ENCODE results near the gene TTC23L. TPM values are rescaled to one million over a fixed set of nuclear protein-coding genes. Genes with fewer than 3 reads are reported as not detected.
"Not testable (repeated sequence)": the region's sequence is repeated elsewhere in the genome, so short reads cannot be mapped to it uniquely, and the experiment has no call there.

The TTC23L gene
- total RNA-seq, 2 experiments from 2014 or later = 0.26 to 0.30 TPM

DNA sequence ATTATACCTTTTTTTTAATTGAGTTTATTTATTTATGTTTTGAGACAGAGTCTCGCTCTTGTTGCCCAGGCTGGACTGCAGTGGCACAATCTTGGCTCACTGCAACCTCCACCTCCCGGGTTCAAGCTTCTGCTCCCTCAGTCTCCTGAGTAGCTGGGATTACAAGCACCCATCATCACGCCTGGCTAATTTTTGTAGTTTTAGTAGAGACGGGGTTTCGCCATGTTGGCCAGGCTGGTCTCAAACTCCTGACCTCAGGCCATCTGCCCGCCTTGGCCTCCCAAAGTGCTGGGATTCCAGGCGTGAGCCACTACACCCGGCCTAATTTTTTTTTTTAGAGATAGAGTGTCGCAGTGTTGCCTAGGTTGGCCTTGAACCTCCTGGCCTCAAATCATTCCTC lies 84.3 kb downstream of the TTC23L start:
- H3K36me3 Mint-ChIP-seq (ENCODE audit: low read depth) = peaks cover 51% of the 10 kb centered on the region
- DNase-seq; H3K9me3 Mint-ChIP-seq (ENCODE audit: low read depth); H3K27me3 Mint-ChIP-seq: not testable (repeated sequence)
- ATAC-seq = peak; percentile 5
- peak overlapping the region; percentile 18 for H3K4me3 Mint-ChIP-seq
- CTCF ChIA-PET = interaction anchor here (0.6 to 3.1 kb wide), 3 partner anchors 8 to 1375 kb away, joined by 3 to 14 read pairs (median 4); partner anchors contain the start of genes BRIX1 and RAD1
- peaks cover 39% of the 10 kb centered on the region for H3K4me1 Mint-ChIP-seq
- intact Hi-C loops (cut with DNase I, micrococcal nuclease) = loop anchor here (10.0 kb wide), 3 partner anchors 918 to 1478 kb away; partner anchors contain the start of genes AMACR (in 1 of the 2) and TARS1 (in 1 of the 2)
- POLR2A ChIA-PET = interaction anchor here (1.2 kb wide), 1 partner anchor 8 kb away, joined by 7 read pairs; the partner anchor contains the start of genes BRIX1 and RAD1
- H3K27ac Mint-ChIP-seq = peak overlapping the region; percentile 64

DNA sequence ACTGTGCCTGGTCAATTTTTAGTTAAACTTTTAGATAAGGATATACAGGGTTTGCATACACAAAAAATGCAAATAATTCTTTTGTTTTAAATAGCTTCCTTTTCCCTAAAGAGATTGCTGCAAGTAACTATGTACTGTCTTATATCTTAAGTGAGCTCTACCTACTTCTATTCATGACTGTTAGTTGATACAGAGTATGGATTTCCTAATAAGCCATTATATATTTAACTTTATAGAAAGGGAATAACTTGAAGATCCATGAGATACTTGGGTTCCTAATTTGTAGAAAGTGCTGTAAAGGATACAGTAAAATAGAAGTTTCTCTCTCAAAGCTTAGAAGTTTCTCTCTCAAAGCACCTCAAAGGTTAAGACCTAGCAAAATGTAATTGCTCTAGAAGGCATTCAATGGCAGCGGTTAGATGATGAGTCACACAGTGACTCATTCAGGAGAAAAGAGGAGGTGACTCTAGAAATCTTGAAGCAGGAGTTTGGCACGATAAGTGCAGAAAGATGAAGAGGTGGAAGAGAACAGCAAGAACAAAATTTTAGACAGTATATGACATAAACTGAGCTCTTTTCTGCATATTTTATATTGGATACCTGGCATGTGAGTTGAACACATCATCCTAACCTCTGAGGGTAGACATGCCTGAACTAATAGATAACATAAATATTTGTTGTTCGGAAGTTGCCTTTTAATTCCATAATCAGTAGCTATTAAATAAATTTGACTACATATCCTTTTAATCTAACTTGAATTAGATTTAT lies 84.9 kb downstream of the TTC23L start:
- CTCF ChIA-PET = interaction anchor here (0.6 to 3.1 kb wide), 3 partner anchors 9 to 438 kb away, joined by 3 to 14 read pairs (median 4); partner anchors contain the start of genes BRIX1 and RAD1
- intact Hi-C loops (cut with DNase I, micrococcal nuclease) = loop anchor here (1.0 to 10.0 kb wide), 4 partner anchors 9 to 1479 kb away; partner anchors contain the start of genes BRIX1 (in 2 of the 2), RAD1 (in 2 of the 2), AMACR (in 1 of the 2) and TARS1 (in 1 of the 2)
- H3K4me3 Mint-ChIP-seq = peak overlapping the region; percentile 18
- H3K9me3 Mint-ChIP-seq (ENCODE audit: low read depth) = no peaks in the 10 kb centered on the region
- DNase-seq = peak; percentile 60
- POLR2A ChIA-PET = interaction anchor here (1.2 kb wide), 1 partner anchor 9 kb away, joined by 7 read pairs; the partner anchor contains the start of genes BRIX1 and RAD1
- no peaks in the 10 kb centered on the region for H3K27me3 Mint-ChIP-seq
- peaks cover 37% of the 10 kb centered on the region for H3K4me1 Mint-ChIP-seq
- H3K36me3 Mint-ChIP-seq (ENCODE audit: low read depth) = peaks cover 47% of the 10 kb centered on the region
- H3K27ac Mint-ChIP-seq = peak overlapping the region; percentile 64
- ATAC-seq = peak; percentile 95

DNA sequence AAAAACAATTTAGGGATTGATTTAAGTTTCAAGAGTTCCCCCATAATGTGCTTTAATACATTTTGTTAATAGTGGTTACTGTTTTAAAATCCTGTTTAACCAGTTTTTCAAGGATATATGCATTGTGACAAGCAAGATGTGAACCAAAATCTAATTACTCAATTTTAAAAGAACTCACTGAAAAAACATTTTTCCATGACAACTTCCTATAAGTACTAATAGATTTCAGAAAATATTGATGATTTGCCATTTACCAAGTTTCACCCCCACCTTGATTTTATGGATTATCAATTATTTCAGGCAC lies 85.5 kb downstream of the TTC23L start:
- H3K27me3 Mint-ChIP-seq = no peaks in the 10 kb centered on the region
- H3K4me1 Mint-ChIP-seq = peaks cover 40% of the 10 kb centered on the region
- ChIA-PET POLR2A (interaction anchor here (0.5 to 1.2 kb wide), 2 partner anchors 9 to 10 kb away, joined by 3 to 7 read pairs; partner anchors contain the start of genes BRIX1 and RAD1), CTCF (interaction anchor here (3.1 kb wide), 1 partner anchor 10 kb away, joined by 14 read pairs; the partner anchor contains the start of genes BRIX1 and RAD1)
- H3K9me3 Mint-ChIP-seq (ENCODE audit: low read depth) = no peaks in the 10 kb centered on the region
- peak overlapping the region; percentile 76 for H3K27ac Mint-ChIP-seq
- no peak overlapping the region for H3K4me3 Mint-ChIP-seq
- H3K36me3 Mint-ChIP-seq (ENCODE audit: low read depth) = peaks cover 47% of the 10 kb centered on the region
- no peak for DNase-seq
- ATAC-seq = no peak
- intact Hi-C loops (cut with DNase I, micrococcal nuclease) = loop anchor here (1.0 to 10.0 kb wide), 4 partner anchors 9 to 1480 kb away; partner anchors contain the start of genes BRIX1 (in 2 of the 2), RAD1 (in 2 of the 2), AMACR (in 1 of the 2) and TARS1 (in 1 of the 2)

DNA sequence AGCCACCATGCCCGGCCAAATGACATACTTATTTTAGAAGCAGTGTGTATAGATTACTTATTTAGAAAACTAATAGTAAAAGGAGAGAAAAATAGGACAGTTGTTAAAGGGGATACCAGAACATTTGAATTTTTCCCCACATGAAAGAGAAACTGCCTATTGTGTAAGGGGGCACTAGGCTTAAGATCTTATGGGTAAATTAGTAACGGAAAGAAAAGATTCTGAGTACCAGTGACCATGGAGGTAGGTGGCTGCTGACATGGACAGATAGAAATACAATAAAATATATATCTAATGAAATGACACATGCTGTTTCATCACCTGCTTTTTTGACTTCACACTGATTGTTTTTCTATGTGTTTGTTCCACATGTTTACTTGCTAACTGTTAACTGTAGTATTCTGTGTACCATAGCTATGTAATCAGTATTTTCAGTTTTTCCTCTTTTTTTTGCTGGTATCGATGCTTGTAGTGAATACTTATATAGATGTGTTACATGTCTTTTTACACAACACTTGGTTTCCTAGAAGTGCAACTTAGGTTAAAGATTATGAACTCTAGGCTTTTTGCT lies 87.4 kb downstream of the TTC23L start:
- no peak overlapping the region for H3K4me3 Mint-ChIP-seq

DNA sequence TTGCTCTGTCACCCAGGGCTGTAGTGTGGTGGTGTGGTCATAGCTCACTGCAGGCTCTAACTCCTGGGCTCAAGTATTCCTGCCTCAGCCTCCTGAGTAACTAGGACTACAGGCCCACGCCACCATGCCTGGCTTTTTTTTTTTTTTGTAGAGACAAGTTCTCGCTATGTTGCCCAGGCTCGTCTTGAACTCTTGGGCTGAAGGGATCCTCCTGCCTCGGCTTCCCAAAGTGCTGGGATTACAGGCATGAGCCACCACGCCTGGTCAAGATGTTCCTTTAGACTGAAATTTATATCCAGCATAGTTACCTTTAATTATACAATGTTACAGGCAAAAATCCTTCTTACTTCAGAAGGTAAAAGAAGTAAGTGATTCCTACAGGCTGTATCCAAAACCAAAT lies 88.8 kb downstream of the TTC23L start:
- Mint-ChIP-seq H3K4me3 (no peak overlapping the region), H3K36me3 (ENCODE audit: low read depth) (peaks cover 41% of the 10 kb centered on the region), H3K27ac (no peak overlapping the region), H3K9me3 (ENCODE audit: low read depth) (no peaks in the 10 kb centered on the region), H3K4me1 (peaks cover 48% of the 10 kb centered on the region), H3K27me3 (no peaks in the 10 kb centered on the region)
- intact Hi-C loops (cut with DNase I, micrococcal nuclease) = loop anchor here (5.0 to 10.0 kb wide), 6 partner anchors 923 to 1950 kb away; partner anchors contain the start of genes AMACR (in 1 of the 2), LMBRD2 (in 1 of the 2), NADK2 (in 1 of the 2) and NIPBL (in 1 of the 2)
- no peak for DNase-seq
- ChIA-PET CTCF (interaction anchor here (3.1 kb wide), 1 partner anchor 12 kb away, joined by 23 read pairs; the partner anchor contains the start of genes BRIX1 and RAD1), POLR2A (interaction anchor here (0.7 kb wide), 1 partner anchor 13 kb away, joined by 3 read pairs; the partner anchor contains the start of genes BRIX1 and RAD1)
- ATAC-seq = no peak

More for the DNA sequence above, 87.4 kb downstream of the TTC23L start:
- POLR2A ChIA-PET = no interaction called here
- H3K36me3 Mint-ChIP-seq (ENCODE audit: low read depth) = peaks cover 41% of the 10 kb centered on the region
- ATAC-seq = no peak
- H3K27me3 Mint-ChIP-seq = no peaks in the 10 kb centered on the region
- CTCF ChIA-PET = no interaction called here
- intact Hi-C loops (cut with DNase I, micrococcal nuclease) = loop anchor here (5.0 to 10.0 kb wide), 6 partner anchors 922 to 1951 kb away; partner anchors contain the start of genes AMACR (in 1 of the 2), LMBRD2 (in 1 of the 2), NADK2 (in 1 of the 2) and NIPBL (in 1 of the 2)
- H3K27ac Mint-ChIP-seq = peak overlapping the region; percentile 74
- H3K4me1 Mint-ChIP-seq = peaks cover 44% of the 10 kb centered on the region
- DNase-seq = no peak
- no peaks in the 10 kb centered on the region for H3K9me3 Mint-ChIP-seq (ENCODE audit: low read depth)

DNA sequence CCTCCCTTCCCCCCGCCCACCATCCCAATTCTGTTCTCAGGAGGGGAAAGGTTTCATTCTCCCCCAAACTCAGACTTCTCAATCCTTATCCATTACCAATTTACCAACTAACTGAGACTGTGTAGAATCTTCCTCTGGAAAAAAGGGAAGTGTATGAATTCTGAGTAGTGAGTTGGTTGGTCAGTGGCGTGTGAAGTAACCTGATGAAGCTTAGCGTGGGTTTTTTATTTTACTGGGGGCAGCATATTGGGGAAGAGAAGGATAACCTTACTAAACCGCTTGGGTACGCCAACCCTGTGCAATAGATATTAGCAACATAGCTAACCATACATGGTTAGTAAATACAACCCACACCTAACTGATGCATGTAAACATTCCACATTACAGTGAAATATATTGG lies 89.3 kb downstream of the TTC23L start:
- DNase-seq = no peak
- POLR2A ChIA-PET = interaction anchor here (2.7 kb wide), 1 partner anchor 13 kb away, joined by 84 read pairs; the partner anchor contains the start of genes BRIX1 and RAD1
- no peak for ATAC-seq
- intact Hi-C loops (cut with DNase I, micrococcal nuclease) = loop anchor here (5.0 to 10.0 kb wide), 6 partner anchors 923 to 1949 kb away; partner anchors contain the start of genes AMACR (in 1 of the 2), LMBRD2 (in 1 of the 2), NADK2 (in 1 of the 2) and NIPBL (in 1 of the 2)
- Mint-ChIP-seq H3K36me3 (ENCODE audit: low read depth) (peaks cover 38% of the 10 kb centered on the region), H3K4me3 (no peak overlapping the region), H3K9me3 (ENCODE audit: low read depth) (no peaks in the 10 kb centered on the region), H3K27ac (no peak overlapping the region), H3K4me1 (peaks cover 46% of the 10 kb centered on the region), H3K27me3 (no peaks in the 10 kb centered on the region)
- CTCF ChIA-PET = interaction anchor here (3.1 kb wide), 1 partner anchor 12 kb away, joined by 23 read pairs; the partner anchor contains the start of genes BRIX1 and RAD1

DNA sequence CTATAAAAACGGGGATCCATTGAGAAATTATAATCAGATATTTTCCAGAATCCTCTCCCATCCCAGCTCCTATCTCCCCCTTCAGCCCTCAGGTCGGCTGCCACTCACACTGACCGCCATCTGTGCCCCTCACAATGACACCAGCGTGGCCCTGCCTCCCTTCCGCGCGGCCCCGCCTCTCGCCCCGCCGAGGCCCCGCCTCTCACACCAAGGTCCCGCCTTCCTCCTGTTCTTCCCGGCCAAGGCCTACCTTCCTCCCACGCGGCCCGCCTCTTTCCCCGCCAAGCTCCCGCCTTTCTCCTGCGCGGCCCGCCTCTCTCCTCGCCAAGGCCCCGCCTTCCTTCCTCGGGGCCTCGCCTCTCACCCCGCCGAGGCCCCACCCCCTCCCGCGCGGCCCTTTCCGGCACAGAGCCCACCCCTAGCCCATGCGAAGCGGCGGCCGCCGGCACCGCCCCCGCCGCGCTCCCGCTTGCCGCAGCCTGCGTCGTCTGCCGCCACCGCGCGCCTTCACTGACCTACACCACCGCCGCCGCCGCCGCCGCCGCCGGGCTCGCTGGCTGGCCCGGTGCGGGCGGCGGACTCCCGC lies 90.3 kb downstream of the TTC23L start, which contains the start of gene DNAJC21:
TSS of gene DNAJC21 (plus strand) at position 426 of the 586 bp plus-strand sequence. CDS start 261 bp downstream, outside the sequence.
- Mint-ChIP-seq H3K27ac (peak within 1 kb of the TSS; percentile 93), H3K36me3 (ENCODE audit: low read depth) (peaks cover 35% of the 10 kb centered on the region), H3K4me3 (peak within 1 kb of the TSS; percentile 90), H3K4me1 (peaks cover 43% of the 10 kb centered on the region), H3K9me3 (ENCODE audit: low read depth) (no peaks in the 10 kb centered on the region), H3K27me3 (no peaks in the 10 kb centered on the region)
- CTCF ChIA-PET = interaction anchor here (0.7 to 3.1 kb wide), 4 partner anchors 11 to 469 kb away, joined by 3 to 23 read pairs (median 3); partner anchors contain the start of genes BRIX1 and RAD1
- DNase-seq = peak; percentile 99
- POLR2A ChIA-PET = interaction anchor here (0.6 to 2.7 kb wide), 4 partner anchors 10 to 273 kb away, joined by 3 to 84 read pairs (median 3); partner anchors contain the start of genes BRIX1, RAD1 and RAI14
- intact Hi-C loops (cut with DNase I, micrococcal nuclease) = loop anchor here (1.0 to 10.0 kb wide), 9 partner anchors 14 to 1948 kb away; partner anchors contain the start of genes AMACR (in 2 of the 2), BRIX1 (in 2 of the 2), RAD1 (in 2 of the 2) and LMBRD2 (in 1 of the 2)
- peak; percentile 95 for ATAC-seq

DNA sequence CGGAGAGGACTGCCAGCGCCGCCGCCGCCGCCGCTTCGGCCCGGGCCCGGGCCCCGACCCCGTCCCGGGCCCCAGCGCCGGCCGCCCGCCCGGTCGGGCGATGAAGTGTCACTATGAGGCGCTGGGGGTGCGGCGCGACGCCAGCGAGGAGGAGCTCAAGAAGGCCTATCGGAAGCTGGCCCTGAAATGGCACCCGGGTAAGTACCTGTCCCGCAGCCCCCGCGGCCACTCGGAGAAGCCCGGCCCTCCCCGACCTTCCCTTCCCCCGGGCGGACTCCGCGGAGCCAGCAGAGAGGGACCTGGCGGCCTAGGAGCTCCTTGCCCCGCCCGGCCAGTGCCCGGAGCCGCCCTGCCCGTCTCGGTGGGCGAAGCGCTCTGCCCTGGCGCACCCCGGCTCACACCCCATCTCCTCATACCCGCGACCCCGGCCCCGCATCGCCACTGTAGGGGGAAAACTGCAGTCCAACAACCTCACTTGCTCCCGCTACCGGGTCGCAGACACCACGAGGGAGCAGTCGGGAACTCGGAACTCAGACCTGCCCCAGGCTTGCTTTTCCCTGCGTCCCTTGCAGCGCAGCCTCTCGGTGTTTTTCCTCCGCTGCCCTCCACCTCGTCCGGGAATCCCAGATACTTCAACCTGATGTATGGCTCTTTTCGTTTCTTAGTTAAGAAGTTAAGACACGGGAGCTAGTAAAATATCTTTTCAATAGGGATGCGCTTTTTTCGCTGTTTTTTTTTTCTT lies 90.9 kb downstream of the TTC23L start:
- H3K4me3 Mint-ChIP-seq = peak overlapping the region; percentile 90
- peaks cover 30% of the 10 kb centered on the region for H3K36me3 Mint-ChIP-seq (ENCODE audit: low read depth)
- H3K27ac Mint-ChIP-seq = peak overlapping the region; percentile 93
- ATAC-seq = peak; percentile 80
- ChIA-PET CTCF (interaction anchor here (0.7 to 3.1 kb wide), 5 partner anchors 10 to 470 kb away, joined by 3 to 23 read pairs (median 3); partner anchors contain the start of genes BRIX1 and RAD1), POLR2A (interaction anchor here (0.6 to 2.7 kb wide), 4 partner anchors 10 to 274 kb away, joined by 3 to 84 read pairs (median 4); partner anchors contain the start of genes BRIX1, RAD1 and RAI14)
- DNase-seq = peak; percentile 90
- peaks cover 39% of the 10 kb centered on the region for H3K4me1 Mint-ChIP-seq
- no peaks in the 10 kb centered on the region for H3K27me3 Mint-ChIP-seq
- intact Hi-C loops (cut with DNase I, micrococcal nuclease) = loop anchor here (1.0 to 10.0 kb wide), 9 partner anchors 15 to 1947 kb away; partner anchors contain the start of genes AMACR (in 2 of the 2), BRIX1 (in 2 of the 2), RAD1 (in 2 of the 2) and LMBRD2 (in 1 of the 2)
- H3K9me3 Mint-ChIP-seq (ENCODE audit: low read depth) = no peaks in the 10 kb centered on the region

DNA sequence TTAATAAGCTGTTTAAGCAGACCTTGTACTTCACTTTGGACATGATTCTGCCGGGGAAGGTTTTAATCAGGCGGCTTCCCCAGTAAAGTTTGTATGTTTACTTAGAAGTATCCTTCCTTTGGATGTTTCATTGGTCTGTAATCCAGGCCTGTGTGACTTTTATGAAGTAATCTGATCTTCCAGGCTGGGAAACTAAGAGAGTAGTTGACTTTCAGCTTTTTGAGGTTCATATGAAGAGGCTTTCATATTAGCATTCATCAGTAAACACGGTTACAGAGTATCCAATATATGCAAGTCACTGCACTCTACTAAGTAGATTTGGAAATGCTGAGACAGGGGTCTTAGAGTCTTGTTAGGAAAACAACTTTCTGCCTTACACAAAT lies 91.5 kb downstream of the TTC23L start:
- no peaks in the 10 kb centered on the region for H3K9me3 Mint-ChIP-seq (ENCODE audit: low read depth)
- ATAC-seq (no peak), DNase-seq (no peak)
- peak overlapping the region; percentile 93 for H3K27ac Mint-ChIP-seq
- peaks cover 28% of the 10 kb centered on the region for H3K36me3 Mint-ChIP-seq (ENCODE audit: low read depth)
- ChIA-PET CTCF (interaction anchor here (0.7 to 3.1 kb wide), 4 partner anchors 10 to 325 kb away, joined by 3 to 23 read pairs (median 3); partner anchors contain the start of genes BRIX1 and RAD1), POLR2A (interaction anchor here (0.6 to 2.7 kb wide), 3 partner anchors 10 to 15 kb away, joined by 3 to 84 read pairs (median 5); partner anchors contain the start of genes BRIX1 and RAD1)
- H3K4me1 Mint-ChIP-seq = peaks cover 37% of the 10 kb centered on the region
- peak overlapping the region; percentile 90 for H3K4me3 Mint-ChIP-seq
- intact Hi-C loops (cut with DNase I, micrococcal nuclease) = no loop called here
- H3K27me3 Mint-ChIP-seq = no peaks in the 10 kb centered on the region
